ENCODE results near the gene ZNF580.

The ZNF580 gene

GRCh38 chr19:55676889-55677505, 36.2 kb downstream of the ZNF580 start:
- peaks cover 19 to 36% of the 10 kb centered on the region in 2 donors for H3K36me3 ChIP-seq (ENCODE audit: control insufficient read depth in 1 of 2, insufficient read depth in 2 of 2, low read length in 2 of 2)
- peak overlapping the region; percentile 93 for H3K27ac ChIP-seq (ENCODE audit: low read length)

GRCh38 chr19:55677572-55678028, 36.8 kb downstream of the ZNF580 start:
- Histone ChIP-seq H3K36me3 (ENCODE audit: control insufficient read depth in 1 of 2, insufficient read depth in 2 of 2, low read length in 2 of 2) (peaks cover 19 to 36% of the 10 kb centered on the region in 2 donors), H3K4me3 (ENCODE audit: low read depth in 1 of 2, low read length in 2 of 2) (peak overlapping the region in 1 of 2 donors; percentile 98), H3K4me1 (ENCODE audit: control insufficient read depth in 1 of 2, insufficient read depth in 2 of 2, low read length in 2 of 2) (peaks cover 22 to 40% of the 10 kb centered on the region in 2 donors), H3K9me3 (ENCODE audit: control insufficient read depth in 1 of 2, low read length in 2 of 2) (no peaks in the 10 kb centered on the region), H3K27me3 (ENCODE audit: low read depth, low read length) (no peaks in the 10 kb centered on the region), H3K27ac (ENCODE audit: low read length) (peak overlapping the region; percentile 93)

More at GRCh38 chr19:55676889-55677505, 36.2 kb downstream of the ZNF580 start:
- Histone ChIP-seq H3K4me1 (ENCODE audit: control insufficient read depth in 1 of 2, insufficient read depth in 2 of 2, low read length in 2 of 2) (peaks cover 22 to 40% of the 10 kb centered on the region in 2 donors), H3K27me3 (ENCODE audit: low read depth, low read length) (no peaks in the 10 kb centered on the region), H3K9me3 (ENCODE audit: control insufficient read depth in 1 of 2, low read length in 2 of 2) (no peaks in the 10 kb centered on the region), H3K4me3 (ENCODE audit: low read depth in 1 of 2, low read length in 2 of 2) (peak overlapping the region; percentile 83 to 98)

GRCh38 chr19:55678121-55678671, 37.4 kb downstream of the ZNF580 start:
- peaks cover 22 to 40% of the 10 kb centered on the region in 2 donors for H3K4me1 ChIP-seq (ENCODE audit: control insufficient read depth in 1 of 2, insufficient read depth in 2 of 2, low read length in 2 of 2)

GRCh38 chr19:55679343-55680257, 38.8 kb downstream of the ZNF580 start:
- H3K9me3 ChIP-seq (ENCODE audit: control insufficient read depth in 1 of 2, low read length in 2 of 2): no peaks in the 10 kb centered on the region
- no peak overlapping the region for H3K27ac ChIP-seq (ENCODE audit: low read length)
- no peaks in the 10 kb centered on the region for H3K27me3 ChIP-seq (ENCODE audit: low read depth, low read length)
- H3K36me3 ChIP-seq (ENCODE audit: control insufficient read depth in 1 of 2, insufficient read depth in 2 of 2, low read length in 2 of 2): peaks cover 22 to 44% of the 10 kb centered on the region in 2 donors
- no peak overlapping the region for H3K4me3 ChIP-seq (ENCODE audit: low read depth in 1 of 2, low read length in 2 of 2)
- peaks cover 22 to 36% of the 10 kb centered on the region in 2 donors for H3K4me1 ChIP-seq (ENCODE audit: control insufficient read depth in 1 of 2, insufficient read depth in 2 of 2, low read length in 2 of 2)

More at GRCh38 chr19:55678121-55678671, 37.4 kb downstream of the ZNF580 start:
- H3K27ac ChIP-seq (ENCODE audit: low read length): peak overlapping the region; percentile 93
- H3K36me3 ChIP-seq (ENCODE audit: control insufficient read depth in 1 of 2, insufficient read depth in 2 of 2, low read length in 2 of 2): peaks cover 19 to 36% of the 10 kb centered on the region in 2 donors
- no peaks in the 10 kb centered on the region for H3K27me3 ChIP-seq (ENCODE audit: low read depth, low read length)
- no peak overlapping the region for H3K4me3 ChIP-seq (ENCODE audit: low read depth in 1 of 2, low read length in 2 of 2)
- H3K9me3 ChIP-seq (ENCODE audit: control insufficient read depth in 1 of 2, low read length in 2 of 2): no peaks in the 10 kb centered on the region

GRCh38 chr19:55680339-55681130, 39.7 kb downstream of the ZNF580 start:
- Histone ChIP-seq H3K36me3 (ENCODE audit: control insufficient read depth in 1 of 2, insufficient read depth in 2 of 2, low read length in 2 of 2) (peaks cover 26 to 49% of the 10 kb centered on the region in 2 donors), H3K4me1 (ENCODE audit: control insufficient read depth in 1 of 2, insufficient read depth in 2 of 2, low read length in 2 of 2) (peaks cover 22 to 35% of the 10 kb centered on the region in 2 donors), H3K27me3 (ENCODE audit: low read depth, low read length) (no peaks in the 10 kb centered on the region), H3K27ac (ENCODE audit: low read length) (no peak overlapping the region), H3K4me3 (ENCODE audit: low read depth in 1 of 2, low read length in 2 of 2) (no peak overlapping the region), H3K9me3 (ENCODE audit: control insufficient read depth in 1 of 2, low read length in 2 of 2) (no peaks in the 10 kb centered on the region)

GRCh38 chr19:55681131-55682092, 40.6 kb downstream of the ZNF580 start:
- Histone ChIP-seq H3K9me3 (ENCODE audit: control insufficient read depth in 1 of 2, low read length in 2 of 2) (no peaks in the 10 kb centered on the region), H3K4me1 (ENCODE audit: control insufficient read depth in 1 of 2, insufficient read depth in 2 of 2, low read length in 2 of 2) (peaks cover 15 to 26% of the 10 kb centered on the region in 2 donors), H3K36me3 (ENCODE audit: control insufficient read depth in 1 of 2, insufficient read depth in 2 of 2, low read length in 2 of 2) (peaks cover 30 to 56% of the 10 kb centered on the region in 2 donors), H3K27ac (ENCODE audit: low read length) (no peak overlapping the region), H3K27me3 (ENCODE audit: low read depth, low read length) (no peaks in the 10 kb centered on the region), H3K4me3 (ENCODE audit: low read depth in 1 of 2, low read length in 2 of 2) (no peak overlapping the region)

GRCh38 chr19:55683449-55684261, 42.9 kb downstream of the ZNF580 start:
- no peaks in the 10 kb centered on the region for H3K9me3 ChIP-seq (ENCODE audit: control insufficient read depth in 1 of 2, low read length in 2 of 2)
- H3K36me3 ChIP-seq (ENCODE audit: control insufficient read depth in 1 of 2, insufficient read depth in 2 of 2, low read length in 2 of 2): peaks cover 24 to 55% of the 10 kb centered on the region in 2 donors
- H3K4me3 ChIP-seq (ENCODE audit: low read depth in 1 of 2, low read length in 2 of 2): no peak overlapping the region
- peaks cover 0 to 12% of the 10 kb centered on the region in 2 donors for H3K4me1 ChIP-seq (ENCODE audit: control insufficient read depth in 1 of 2, insufficient read depth in 2 of 2, low read length in 2 of 2)
- peak overlapping the region; percentile 60 for H3K27ac ChIP-seq (ENCODE audit: low read length)
- H3K27me3 ChIP-seq (ENCODE audit: low read depth, low read length): no peaks in the 10 kb centered on the region

- peak overlapping the region; percentile 60 for H3K27ac ChIP-seq (ENCODE audit: low read length)
Measured at GRCh38 chr19:55684946-55685681, 44.3 kb downstream of the ZNF580 start.

GRCh38 chr19:55685776-55686175, 45.0 kb downstream of the ZNF580 start:
- peaks cover 0 to 5% of the 10 kb centered on the region in 2 donors for H3K4me1 ChIP-seq (ENCODE audit: control insufficient read depth in 1 of 2, insufficient read depth in 2 of 2, low read length in 2 of 2)
- H3K27me3 ChIP-seq (ENCODE audit: low read depth, low read length): no peaks in the 10 kb centered on the region
- H3K9me3 ChIP-seq (ENCODE audit: control insufficient read depth in 1 of 2, low read length in 2 of 2): no peaks in the 10 kb centered on the region
- no peak overlapping the region for H3K4me3 ChIP-seq (ENCODE audit: low read depth in 1 of 2, low read length in 2 of 2)
- no peak overlapping the region for H3K27ac ChIP-seq (ENCODE audit: low read length)
- H3K36me3 ChIP-seq (ENCODE audit: control insufficient read depth in 1 of 2, insufficient read depth in 2 of 2, low read length in 2 of 2): peaks cover 16 to 56% of the 10 kb centered on the region in 2 donors

More at GRCh38 chr19:55684946-55685681, 44.3 kb downstream of the ZNF580 start:
- Histone ChIP-seq H3K4me3 (ENCODE audit: low read depth in 1 of 2, low read length in 2 of 2) (no peak overlapping the region), H3K9me3 (ENCODE audit: control insufficient read depth in 1 of 2, low read length in 2 of 2) (no peaks in the 10 kb centered on the region), H3K27me3 (ENCODE audit: low read depth, low read length) (no peaks in the 10 kb centered on the region), H3K4me1 (ENCODE audit: control insufficient read depth in 1 of 2, insufficient read depth in 2 of 2, low read length in 2 of 2) (peaks cover 0 to 5% of the 10 kb centered on the region in 2 donors), H3K36me3 (ENCODE audit: control insufficient read depth in 1 of 2, insufficient read depth in 2 of 2, low read length in 2 of 2) (peaks cover 16 to 56% of the 10 kb centered on the region in 2 donors)

Measured in muscle layer of duodenum (tissue), 2 donors.